ENCODE data around the gene ANXA5.

Gene ANXA5

GRCh38 chr4:121656269-121656641 is 40.5 kb downstream of the ANXA5 start:
- TF ChIP-seq MYC (IDR thresholded peaks at IDR 0.05; ENCODE audit: low read depth, low read length) (no peak), POLR2A (IDR thresholded peaks at IDR 0.05; ENCODE audit: extremely low read depth, insufficient read length) (no peak), MAX (IDR thresholded peaks at IDR 0.05; ENCODE audit: low read depth, low read length) (no peak), CTCF (IDR thresholded peaks at IDR 0.05; ENCODE audit: low read depth, low read length) (no peak)
- DNase-seq (ENCODE audit: low read depth): peak; percentile 54
- H3K4me3 ChIP-seq (ENCODE audit: low read depth, low read length): no peak overlapping the region

- DNase-seq (ENCODE audit: low read depth): no peak
- no peak overlapping the region for H3K4me3 ChIP-seq (ENCODE audit: low read depth, low read length)
- TF ChIP-seq MAX (IDR thresholded peaks at IDR 0.05; ENCODE audit: low read depth, low read length): no peak
- no peak for TF ChIP-seq MYC (IDR thresholded peaks at IDR 0.05; ENCODE audit: low read depth, low read length)
- no peak for TF ChIP-seq POLR2A (IDR thresholded peaks at IDR 0.05; ENCODE audit: extremely low read depth, insufficient read length)
- TF ChIP-seq CTCF (IDR thresholded peaks at IDR 0.05; ENCODE audit: low read depth, low read length): no peak
These were observed 41.2 kb downstream of the ANXA5 start for GRCh38 chr4:121655320-121656268.

DNA sequence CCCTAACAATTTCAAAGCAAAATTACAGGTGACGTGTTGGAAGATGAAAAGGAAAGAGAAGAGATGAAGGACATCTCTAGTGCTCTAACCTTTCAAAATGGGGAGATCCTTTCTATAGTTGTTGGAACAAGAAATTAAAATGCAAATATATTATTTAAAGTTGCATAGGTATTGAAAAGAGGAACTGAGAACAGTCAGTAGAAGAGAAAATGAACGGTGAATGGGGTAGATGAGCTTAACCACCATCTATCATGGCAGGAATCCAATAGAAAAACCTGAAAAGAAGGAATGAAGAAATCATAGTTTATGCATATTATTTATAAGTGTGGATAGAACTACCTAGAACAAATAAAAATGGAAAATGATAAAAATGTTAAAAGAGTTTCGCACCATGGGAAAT is 42.0 kb downstream of the ANXA5 start:
- H3K4me3 ChIP-seq (ENCODE audit: low read depth, low read length): no peak overlapping the region
- TF ChIP-seq MYC (IDR thresholded peaks at IDR 0.05; ENCODE audit: low read depth, low read length): no peak
- no peak for TF ChIP-seq POLR2A (IDR thresholded peaks at IDR 0.05; ENCODE audit: extremely low read depth, insufficient read length)
- no peak for TF ChIP-seq MAX (IDR thresholded peaks at IDR 0.05; ENCODE audit: low read depth, low read length)
- no peak for TF ChIP-seq CTCF (IDR thresholded peaks at IDR 0.05; ENCODE audit: low read depth, low read length)
- no peak for DNase-seq (ENCODE audit: low read depth)

GRCh38 chr4:121653986-121654385 is 42.8 kb downstream of the ANXA5 start:
- no peak for DNase-seq (ENCODE audit: low read depth)
- H3K4me3 ChIP-seq (ENCODE audit: low read depth, low read length): no peak overlapping the region

GRCh38 chr4:121653214-121653613 is 43.6 kb downstream of the ANXA5 start:
- TF ChIP-seq MAX (IDR thresholded peaks at IDR 0.05; ENCODE audit: low read depth, low read length): no peak
- TF ChIP-seq CTCF (IDR thresholded peaks at IDR 0.05; ENCODE audit: low read depth, low read length): no peak
- TF ChIP-seq POLR2A (IDR thresholded peaks at IDR 0.05; ENCODE audit: extremely low read depth, insufficient read length): no peak
- TF ChIP-seq MYC (IDR thresholded peaks at IDR 0.05; ENCODE audit: low read depth, low read length): no peak
- H3K4me3 ChIP-seq (ENCODE audit: low read depth, low read length): no peak overlapping the region
- DNase-seq (ENCODE audit: low read depth): no peak

More at GRCh38 chr4:121653986-121654385, 42.8 kb downstream of the ANXA5 start:
- TF ChIP-seq MAX (IDR thresholded peaks at IDR 0.05; ENCODE audit: low read depth, low read length) (no peak), POLR2A (IDR thresholded peaks at IDR 0.05; ENCODE audit: extremely low read depth, insufficient read length) (no peak), MYC (IDR thresholded peaks at IDR 0.05; ENCODE audit: low read depth, low read length) (no peak), CTCF (IDR thresholded peaks at IDR 0.05; ENCODE audit: low read depth, low read length) (no peak)

Data from NB4 (cell line).